GM12878 (cell line): ENCODE results near the gene ISLR. TPM values are rescaled to one million over a fixed set of nuclear protein-coding genes. Genes with fewer than 3 reads are reported as not detected.

Experiments used
- EED ChIP-seq: sonication (generic); IDR thresholded peaks from 2 replicates; pipeline ENCODE4 v1.6.1; 2016; ENCODE audit warnings: antibody characterized with exemption, low read depth
- POLR2A ChIP-seq: IDR thresholded peaks from 2 replicates; pipeline ENCODE4 v1.6.1; 2011; ENCODE audit warnings: low read depth, mild to moderate bottlenecking, low read length
- SMAD1 ChIP-seq: fragments of 450-650 bp; IDR thresholded peaks from 2 replicates; pipeline ENCODE4 v1.6.1; 2018; ENCODE audit warnings: mild to moderate bottlenecking, low read depth; ENCODE audit not compliant: partially characterized antibody
- SMAD5 ChIP-seq: IDR thresholded peaks from 2 replicates; pipeline ENCODE4 v1.6.1; 2016; ENCODE audit warnings: antibody characterized with exemption, low read depth
- ZNF622 ChIP-seq: fragments of 450-650 bp; IDR thresholded peaks from 2 replicates; pipeline ENCODE4 v1.6.1; 2017; ENCODE audit warnings: mild to moderate bottlenecking, inconsistent platforms
- polyA plus RNA-seq, 11 experiments: library from polyadenylated mRNA; depleted of rRNA in 4 of 11; unstranded in 6 of 11; stranded (reverse) in 5 of 11; fragments of >200 nt; fragmentation: Nextera tagmentation in 4 of 11; fragmentation: Illumina TruSeq in 1 of 11; extraction: Ambion mirVana in 4 of 11; extraction: Trizol in 1 of 11; gene quantifications; 1 replicate in 1 of 11; 2 replicates in 10 of 11; pipeline versions ENCODE4 v1.2.1 to v1.2.3, GENCODE V29; 2011 to 2016; ENCODE audit warnings: inconsistent platforms in 2 of 11, missing spikeins in 2 of 11, low read depth in 1 of 11
- total RNA-seq, 4 experiments: library from RNA; depleted of rRNA in 3 of 4; stranded (reverse); fragments of >200 nt in 3 of 4; fragmentation: Illumina TruSeq in 1 of 4; extraction: Trizol in 1 of 4; gene quantifications; 2 replicates each; pipeline versions ENCODE4 v1.2.1 to v1.2.3, GENCODE V29; 2013 to 2021
- TF ChIP-seq, protein P1 (sequence below): fragments of 450-650 bp; IDR thresholded peaks from 2 replicates; pipeline ENCODE4 v1.6.1; 2018; ENCODE audit warnings: mild to moderate bottlenecking, low read depth, moderate library complexity; ENCODE audit not compliant: partially characterized antibody
- TF ChIP-seq, protein P2 (sequence below): fragments of 450-650 bp; IDR thresholded peaks from 2 replicates; pipeline ENCODE4 v1.6.1; 2018; ENCODE audit warnings: borderline replicate concordance, mild to moderate bottlenecking; ENCODE audit not compliant: partially characterized antibody
- TF ChIP-seq, protein P3 (sequence below): IDR thresholded peaks from 2 replicates; pipeline ENCODE4 v1.6.1; 2011; ENCODE audit warnings: borderline replicate concordance, low read depth, mild to moderate bottlenecking, moderate library complexity, mixed read lengths, low read length; ENCODE audit not compliant: insufficient read depth; ENCODE audit errors: extremely low read length
- TF ChIP-seq, protein P4 (sequence below): fragments of 150-350 bp; IDR thresholded peaks from 2 replicates; pipeline ENCODE4 v1.6.1; 2014; ENCODE audit warnings: mild to moderate bottlenecking, low read depth, low read length

ISLR gene
- total and polyA plus RNA-seq, 10 of the 15 experiments (the other 5 are each of a cell fraction or from before 2014, with no cell fraction given) = 0.03 to 1.8 (median 0.54) TPM

DNA sequence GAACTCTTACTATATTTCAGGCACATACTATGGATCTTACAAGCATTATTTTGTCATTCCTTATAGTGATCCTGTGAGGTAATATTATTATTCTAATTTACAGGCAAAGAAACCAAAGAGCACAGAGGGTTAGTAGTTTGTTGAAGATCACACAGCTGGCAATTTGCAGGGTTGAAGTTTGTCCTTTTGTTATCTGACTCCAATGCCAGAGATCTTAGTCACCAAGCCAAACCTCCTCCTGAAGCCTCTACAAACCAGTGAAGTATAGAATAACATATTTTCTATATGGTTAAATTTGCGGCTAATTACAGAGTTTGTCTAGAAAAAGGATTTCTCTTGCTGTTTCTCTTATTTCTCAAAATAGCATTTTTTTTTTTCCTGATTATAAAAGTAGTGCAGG, 31.9 kb upstream of the ISLR start (continued):
- TF ChIP-seq, protein P1, sequence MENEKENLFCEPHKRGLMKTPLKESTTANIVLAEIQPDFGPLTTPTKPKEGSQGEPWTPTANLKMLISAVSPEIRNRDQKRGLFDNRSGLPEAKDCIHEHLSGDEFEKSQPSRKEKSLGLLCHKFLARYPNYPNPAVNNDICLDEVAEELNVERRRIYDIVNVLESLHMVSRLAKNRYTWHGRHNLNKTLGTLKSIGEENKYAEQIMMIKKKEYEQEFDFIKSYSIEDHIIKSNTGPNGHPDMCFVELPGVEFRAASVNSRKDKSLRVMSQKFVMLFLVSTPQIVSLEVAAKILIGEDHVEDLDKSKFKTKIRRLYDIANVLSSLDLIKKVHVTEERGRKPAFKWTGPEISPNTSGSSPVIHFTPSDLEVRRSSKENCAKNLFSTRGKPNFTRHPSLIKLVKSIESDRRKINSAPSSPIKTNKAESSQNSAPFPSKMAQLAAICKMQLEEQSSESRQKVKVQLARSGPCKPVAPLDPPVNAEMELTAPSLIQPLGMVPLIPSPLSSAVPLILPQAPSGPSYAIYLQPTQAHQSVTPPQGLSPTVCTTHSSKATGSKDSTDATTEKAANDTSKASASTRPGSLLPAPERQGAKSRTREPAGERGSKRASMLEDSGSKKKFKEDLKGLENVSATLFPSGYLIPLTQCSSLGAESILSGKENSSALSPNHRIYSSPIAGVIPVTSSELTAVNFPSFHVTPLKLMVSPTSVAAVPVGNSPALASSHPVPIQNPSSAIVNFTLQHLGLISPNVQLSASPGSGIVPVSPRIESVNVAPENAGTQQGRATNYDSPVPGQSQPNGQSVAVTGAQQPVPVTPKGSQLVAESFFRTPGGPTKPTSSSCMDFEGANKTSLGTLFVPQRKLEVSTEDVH = no peak
- no peak for TF ChIP-seq ZNF622
- TF ChIP-seq POLR2A = no peak
- TF ChIP-seq, protein P2, sequence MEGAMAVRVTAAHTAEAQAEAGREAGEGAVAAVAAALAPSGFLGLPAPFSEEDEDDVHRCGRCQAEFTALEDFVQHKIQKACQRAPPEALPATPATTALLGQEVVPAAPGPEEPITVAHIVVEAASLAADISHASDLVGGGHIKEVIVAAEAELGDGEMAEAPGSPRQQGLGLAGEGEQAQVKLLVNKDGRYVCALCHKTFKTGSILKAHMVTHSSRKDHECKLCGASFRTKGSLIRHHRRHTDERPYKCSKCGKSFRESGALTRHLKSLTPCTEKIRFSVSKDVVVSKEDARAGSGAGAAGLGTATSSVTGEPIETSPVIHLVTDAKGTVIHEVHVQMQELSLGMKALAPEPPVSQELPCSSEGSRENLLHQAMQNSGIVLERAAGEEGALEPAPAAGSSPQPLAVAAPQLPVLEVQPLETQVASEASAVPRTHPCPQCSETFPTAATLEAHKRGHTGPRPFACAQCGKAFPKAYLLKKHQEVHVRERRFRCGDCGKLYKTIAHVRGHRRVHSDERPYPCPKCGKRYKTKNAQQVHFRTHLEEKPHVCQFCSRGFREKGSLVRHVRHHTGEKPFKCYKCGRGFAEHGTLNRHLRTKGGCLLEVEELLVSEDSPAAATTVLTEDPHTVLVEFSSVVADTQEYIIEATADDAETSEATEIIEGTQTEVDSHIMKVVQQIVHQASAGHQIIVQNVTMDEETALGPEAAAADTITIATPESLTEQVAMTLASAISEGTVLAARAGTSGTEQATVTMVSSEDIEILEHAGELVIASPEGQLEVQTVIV = no peak
- no peak for TF ChIP-seq SMAD5
- TF ChIP-seq, protein P3, sequence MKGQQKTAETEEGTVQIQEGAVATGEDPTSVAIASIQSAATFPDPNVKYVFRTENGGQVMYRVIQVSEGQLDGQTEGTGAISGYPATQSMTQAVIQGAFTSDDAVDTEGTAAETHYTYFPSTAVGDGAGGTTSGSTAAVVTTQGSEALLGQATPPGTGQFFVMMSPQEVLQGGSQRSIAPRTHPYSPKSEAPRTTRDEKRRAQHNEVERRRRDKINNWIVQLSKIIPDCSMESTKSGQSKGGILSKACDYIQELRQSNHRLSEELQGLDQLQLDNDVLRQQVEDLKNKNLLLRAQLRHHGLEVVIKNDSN = no peak
- TF ChIP-seq EED = no peak
- TF ChIP-seq SMAD1 = no peak
- TF ChIP-seq, protein P4, sequence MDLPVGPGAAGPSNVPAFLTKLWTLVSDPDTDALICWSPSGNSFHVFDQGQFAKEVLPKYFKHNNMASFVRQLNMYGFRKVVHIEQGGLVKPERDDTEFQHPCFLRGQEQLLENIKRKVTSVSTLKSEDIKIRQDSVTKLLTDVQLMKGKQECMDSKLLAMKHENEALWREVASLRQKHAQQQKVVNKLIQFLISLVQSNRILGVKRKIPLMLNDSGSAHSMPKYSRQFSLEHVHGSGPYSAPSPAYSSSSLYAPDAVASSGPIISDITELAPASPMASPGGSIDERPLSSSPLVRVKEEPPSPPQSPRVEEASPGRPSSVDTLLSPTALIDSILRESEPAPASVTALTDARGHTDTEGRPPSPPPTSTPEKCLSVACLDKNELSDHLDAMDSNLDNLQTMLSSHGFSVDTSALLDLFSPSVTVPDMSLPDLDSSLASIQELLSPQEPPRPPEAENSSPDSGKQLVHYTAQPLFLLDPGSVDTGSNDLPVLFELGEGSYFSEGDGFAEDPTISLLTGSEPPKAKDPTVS = no peak
